PC-3 (cell line): ENCODE measurements around the gene PI4KA. TPM values are rescaled to one million over a fixed set of nuclear protein-coding genes. Genes with fewer than 3 reads are reported as not detected.
"Not testable (repeated sequence)": the region's sequence is repeated elsewhere in the genome, so short reads cannot be mapped to it uniquely, and the experiment has no call there.

ENCODE experiments used
- ATAC-seq: fragments of 200-7000 bp; cut with Tn5 transposase; 2 replicates; pipeline ENCODE4 v1.9.1; 2020; ENCODE audit warnings: mild to moderate bottlenecking, moderate library complexity
- BruUV-seq: library from RNA; stranded (reverse); fragments of 400-500 nt; replicated peaks from 2 replicates; lab custom pipeline; 2021; lab: Mats Ljungman, UMichigan
- CTCF ChIA-PET: fragments of 300-600 bp; sonication (Branson Sonifier 250); formaldehyde crosslinking; loops from one replicate; lab custom pipeline; 2022; ENCODE audit warnings: antibody characterized with exemption; lab: Charles Lee
- POLR2A ChIA-PET: fragments of 300-600 bp; sonication (Branson Sonifier 250); formaldehyde crosslinking; loops from one replicate; lab custom pipeline; 2022; ENCODE audit warnings: antibody characterized with exemption; ENCODE audit not compliant: unreplicated experiment; lab: Charles Lee
- DNase-seq: peaks from one replicate; pipeline ENCODE4 v3.0.0-alpha.2; 2015
- H2AFZ ChIP-seq: fragments of 300-600 bp; sonication (generic); 2 replicates; pipeline ENCODE4 v1.6.0; 2016; ENCODE audit warnings: antibody characterized with exemption, low read length
- H3F3A ChIP-seq: fragments of 300-600 bp; sonication (generic); one replicate; pipeline ENCODE4 v1.6.0; 2017; ENCODE audit warnings: antibody characterized with exemption, low read length, control low read depth, mild to moderate bottlenecking; ENCODE audit not compliant: unreplicated experiment
- H3K27ac ChIP-seq: fragments of 300-600 bp; sonication (generic); 2 replicates; pipeline ENCODE4 v1.5.1; 2016; ENCODE audit warnings: mild to moderate bottlenecking, low read length
- H3K27me3 ChIP-seq: fragments of 300-600 bp; sonication (generic); 2 replicates; pipeline ENCODE4 v1.6.1; 2016; ENCODE audit warnings: low read length, mixed read lengths
- H3K36me3 ChIP-seq: fragments of 300-600 bp; sonication (generic); 2 replicates; pipeline ENCODE4 v1.6.1; 2016; ENCODE audit warnings: low read depth, mixed run types, low read length, mixed read lengths
- H3K4me1 ChIP-seq: fragments of 300-600 bp; sonication (generic); 2 replicates; pipeline ENCODE4 v1.5.1; 2016; ENCODE audit warnings: low read length; ENCODE audit not compliant: insufficient read depth
- H3K4me2 ChIP-seq: fragments of 300-600 bp; sonication (generic); 2 replicates; pipeline ENCODE4 v1.6.0; 2016; ENCODE audit warnings: low read length
- H3K4me3 ChIP-seq: fragments of 300-600 bp; sonication (generic); 2 replicates; pipeline ENCODE4 v1.5.1; 2016; ENCODE audit warnings: mild to moderate bottlenecking, low read length, mixed read lengths
- H3K79me2 ChIP-seq: fragments of 300-600 bp; sonication (generic); 2 replicates; pipeline ENCODE4 v1.6.1; 2017; ENCODE audit warnings: low read length, mixed read lengths
- H3K9ac ChIP-seq: fragments of 300-600 bp; sonication (generic); 2 replicates; pipeline ENCODE4 v1.6.0; 2016; ENCODE audit warnings: mild to moderate bottlenecking, low read length
- H3K9me2 ChIP-seq: fragments of 300-600 bp; sonication (generic); replicated peaks from 2 replicates; pipeline ENCODE4 v1.6.1; 2016; ENCODE audit warnings: mixed run types, low read length, mixed read lengths
- H3K9me3 ChIP-seq: fragments of 300-600 bp; sonication (generic); 2 replicates; pipeline ENCODE4 v1.6.1; 2016; ENCODE audit warnings: low read length, mixed read lengths
- H4K20me1 ChIP-seq: fragments of 300-600 bp; sonication (generic); 2 replicates; pipeline ENCODE4 v1.6.1; 2016; ENCODE audit warnings: low read length, mixed read lengths
- CTCF ChIP-seq: fragments of 300-600 bp; sonication (generic); conservative IDR thresholded peaks from 2 replicates; pipeline ENCODE4 v1.5.1; 2017; ENCODE audit warnings: antibody characterized with exemption, low read depth, mild to moderate bottlenecking, low read length
- EZH2 ChIP-seq: fragments of 300-600 bp; sonication (generic); IDR thresholded peaks from one replicate; pipeline ENCODE4 v1.6.1; 2017; ENCODE audit warnings: antibody characterized with exemption, mild to moderate bottlenecking, low read length; ENCODE audit not compliant: unreplicated experiment
- EZH2phosphoT487 ChIP-seq: fragments of 300-600 bp; sonication (generic); IDR thresholded peaks from 2 replicates; pipeline ENCODE4 v1.6.1; 2018; ENCODE audit warnings: mild to moderate bottlenecking, antibody characterized with exemption, low read length, borderline replicate concordance
- intact Hi-C: fragments of 100-400 bp; cut with micrococcal nuclease; formaldehyde crosslinking; loops from 2 replicates; pipeline ENCODE4 v1.9.0; 2023
- total RNA-seq: library from RNA; depleted of rRNA; stranded (reverse); fragments of >200 nt; gene quantifications from 2 replicates; pipeline ENCODE4 v1.2.3, GENCODE V29; 2014

PI4KA gene
- total RNA-seq, 1 experiment from 2014 or later = 39.7 TPM

GRCh38 chr22:20822240-20822639 is 36.4 kb downstream of the PI4KA start:
- Histone ChIP-seq H3K4me1 (no peaks in the 10 kb centered on the region), H3K27me3 (no peaks in the 10 kb centered on the region), H3K27ac (no peak overlapping the region), H3K9me2 (no peaks in the 10 kb centered on the region), H3K79me2 (no peaks in the 10 kb centered on the region), H4K20me1 (no peaks in the 10 kb centered on the region), H2AFZ (no peak overlapping the region), H3K4me3 (no peak overlapping the region), H3K9ac (no peak overlapping the region), H3F3A (no peaks in the 10 kb centered on the region), H3K36me3 (no peaks in the 10 kb centered on the region; the same call in 1 of the 2 replicates), H3K4me2 (no peak overlapping the region), H3K9me3 (no peaks in the 10 kb centered on the region)
- no peak for TF ChIP-seq EZH2phosphoT487
- no peak for TF ChIP-seq CTCF
- TF ChIP-seq EZH2 = no peak
- BruUV-seq = no TSS peak
- CTCF ChIA-PET = no interaction called here
- DNase-seq (no peak), ATAC-seq (no peak)
- POLR2A ChIA-PET = no interaction called here
- intact Hi-C loops = no loop called here

GRCh38 chr22:20821717-20822239 is 36.8 kb downstream of the PI4KA start:
- H3K9me3 ChIP-seq, H3F3A ChIP-seq, H3K4me3 ChIP-seq, H3K4me2 ChIP-seq, H4K20me1 ChIP-seq, CTCF ChIA-PET, H3K4me1 ChIP-seq, H3K9me2 ChIP-seq, BruUV-seq, DNase-seq, H3K27ac ChIP-seq, H3K27me3 ChIP-seq, POLR2A ChIA-PET, ATAC-seq, H3K79me2 ChIP-seq, H2AFZ ChIP-seq, H3K9ac ChIP-seq, H3K36me3 ChIP-seq, intact Hi-C loops: not testable (repeated sequence)

- Histone ChIP-seq H3F3A (no peaks in the 10 kb centered on the region), H3K4me3 (no peak overlapping the region), H3K27ac (no peak overlapping the region), H3K79me2 (no peaks in the 10 kb centered on the region), H3K36me3 (no peaks in the 10 kb centered on the region; the same call in 1 of the 2 replicates), H3K9ac (no peak overlapping the region), H2AFZ (no peak overlapping the region), H3K4me2 (no peak overlapping the region), H3K9me2 (no peaks in the 10 kb centered on the region), H4K20me1 (no peaks in the 10 kb centered on the region), H3K9me3 (no peaks in the 10 kb centered on the region), H3K27me3 (no peaks in the 10 kb centered on the region), H3K4me1 (no peaks in the 10 kb centered on the region)
- ATAC-seq (no peak), DNase-seq (no peak)
- intact Hi-C loops = no loop called here
- ChIA-PET CTCF (no interaction called here), POLR2A (no interaction called here)
- TF ChIP-seq EZH2 (no peak), CTCF (no peak), EZH2phosphoT487 (no peak)
- BruUV-seq = no TSS peak
These were observed 39.1 kb downstream of the PI4KA start for GRCh38 chr22:20819471-20819870.
